ENCODE measurements around the gene PALD1. TPM values are rescaled to one million over a fixed set of nuclear protein-coding genes. Genes with fewer than 3 reads are reported as not detected.
A peak's percentile ranks its signal among the peaks of the same experiment; 100 is the strongest.

Gene PALD1
- total and polyA plus RNA-seq, 9 of the 15 experiments (the other 6 are each of a cell fraction or from before 2014, with no cell fraction given): 0.03 to 0.29 (median 0.09) TPM; not detected in 2

DNA sequence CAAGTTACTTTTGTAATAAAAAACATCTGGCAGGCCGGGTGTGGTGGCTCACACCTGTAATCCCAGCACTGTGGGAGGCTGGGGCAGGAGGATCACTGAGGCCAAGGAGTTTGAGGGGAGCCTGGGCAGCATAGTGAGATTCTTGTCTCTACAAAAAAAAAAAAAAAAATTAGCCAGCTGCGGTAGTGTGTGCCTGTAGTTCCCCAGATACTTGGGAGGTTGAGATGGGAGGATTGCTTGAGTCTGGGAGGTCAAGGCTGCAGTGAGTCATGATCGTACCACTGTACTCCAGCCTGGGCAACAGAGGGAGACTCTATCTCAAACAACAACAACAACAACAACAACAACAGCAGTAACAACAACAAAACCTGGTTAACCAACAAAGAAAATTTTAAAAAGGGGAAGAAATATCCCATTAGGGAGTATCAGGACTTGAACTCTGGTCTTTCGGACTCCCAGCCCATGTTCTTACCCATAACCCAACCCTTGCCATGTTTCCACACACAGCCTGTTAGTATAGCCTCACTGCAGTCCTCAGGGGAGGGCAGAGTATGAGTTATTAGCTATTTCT lies 17.2 kb downstream of the PALD1 start (continued):
- TF ChIP-seq ZNF121 (CRISPR knock-in tag; conservative IDR thresholded peaks at IDR 0.05): peak; percentile 25; the same call in 1 of the 2 replicates

DNA sequence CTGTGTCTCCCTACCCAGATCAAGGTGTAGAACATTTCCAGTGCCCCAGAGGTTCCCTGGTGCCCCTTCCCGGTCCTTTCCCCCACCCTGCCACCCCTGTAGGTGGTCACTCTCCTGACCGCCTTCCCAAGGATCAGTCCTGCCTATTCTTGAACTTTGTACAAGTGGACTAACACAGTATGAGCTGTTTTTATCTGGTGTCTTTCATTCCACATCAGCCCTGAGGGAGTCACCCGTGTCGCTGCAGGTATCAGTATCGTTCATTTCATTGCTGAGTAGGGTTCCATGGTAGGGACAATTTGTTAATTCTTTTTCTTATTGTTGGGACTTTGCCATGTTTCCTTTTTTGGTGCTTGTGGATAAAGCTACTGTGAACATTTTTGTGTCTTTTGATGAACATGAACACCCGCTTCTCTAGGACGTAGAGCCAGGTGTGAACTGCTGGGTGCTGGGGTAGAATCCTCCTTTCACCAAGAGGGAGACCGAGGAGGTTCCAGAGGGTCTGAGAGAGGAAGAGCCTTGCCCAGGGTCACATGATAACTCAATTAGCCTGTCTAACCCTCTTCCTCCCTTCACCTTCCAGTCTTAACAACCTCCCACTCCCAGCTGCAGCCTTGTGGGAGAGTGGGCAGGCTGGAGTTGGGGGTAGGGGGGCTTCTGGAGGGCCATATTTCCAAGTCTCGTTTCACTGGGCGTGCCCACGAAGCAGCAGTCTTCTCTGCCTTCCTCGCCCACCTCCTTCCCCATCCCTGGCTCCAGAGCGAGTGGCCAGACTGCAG lies 18.0 kb downstream of the PALD1 start:
- intact Hi-C loops (cut with micrococcal nuclease): no loop called here
- 3% methylated on average over 13 of the region's 13 CpGs for WGBS (ENCODE audit: insufficient coverage, low coverage, missing lambda C conversion rate)
- no peak overlapping the region for H3K4me2 ChIP-seq (ENCODE audit: insufficient read depth, low read length)
- no peaks in the 10 kb centered on the region for H4K20me1 ChIP-seq (replicated peaks; ENCODE audit: control insufficient read depth, insufficient read depth, low read length)
- no peak for ATAC-seq
- no peak for TF ChIP-seq ZFP30 (CRISPR knock-in tag; IDR thresholded peaks at IDR 0.05; ENCODE audit: borderline replicate concordance)
- TF ChIP-seq STAT5A (IDR thresholded peaks at IDR 0.05; ENCODE audit: borderline replicate concordance, low read length): no peak
- TF ChIP-seq, protein P1, sequence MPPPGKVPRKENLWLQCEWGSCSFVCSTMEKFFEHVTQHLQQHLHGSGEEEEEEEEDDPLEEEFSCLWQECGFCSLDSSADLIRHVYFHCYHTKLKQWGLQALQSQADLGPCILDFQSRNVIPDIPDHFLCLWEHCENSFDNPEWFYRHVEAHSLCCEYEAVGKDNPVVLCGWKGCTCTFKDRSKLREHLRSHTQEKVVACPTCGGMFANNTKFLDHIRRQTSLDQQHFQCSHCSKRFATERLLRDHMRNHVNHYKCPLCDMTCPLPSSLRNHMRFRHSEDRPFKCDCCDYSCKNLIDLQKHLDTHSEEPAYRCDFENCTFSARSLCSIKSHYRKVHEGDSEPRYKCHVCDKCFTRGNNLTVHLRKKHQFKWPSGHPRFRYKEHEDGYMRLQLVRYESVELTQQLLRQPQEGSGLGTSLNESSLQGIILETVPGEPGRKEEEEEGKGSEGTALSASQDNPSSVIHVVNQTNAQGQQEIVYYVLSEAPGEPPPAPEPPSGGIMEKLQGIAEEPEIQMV (tag; conservative IDR thresholded peaks at IDR 0.05; ENCODE audit: low read depth): no peak
- TF ChIP-seq CSDE1 (IDR thresholded peaks at IDR 0.05): no peak
- TF ChIP-seq, protein P2, sequence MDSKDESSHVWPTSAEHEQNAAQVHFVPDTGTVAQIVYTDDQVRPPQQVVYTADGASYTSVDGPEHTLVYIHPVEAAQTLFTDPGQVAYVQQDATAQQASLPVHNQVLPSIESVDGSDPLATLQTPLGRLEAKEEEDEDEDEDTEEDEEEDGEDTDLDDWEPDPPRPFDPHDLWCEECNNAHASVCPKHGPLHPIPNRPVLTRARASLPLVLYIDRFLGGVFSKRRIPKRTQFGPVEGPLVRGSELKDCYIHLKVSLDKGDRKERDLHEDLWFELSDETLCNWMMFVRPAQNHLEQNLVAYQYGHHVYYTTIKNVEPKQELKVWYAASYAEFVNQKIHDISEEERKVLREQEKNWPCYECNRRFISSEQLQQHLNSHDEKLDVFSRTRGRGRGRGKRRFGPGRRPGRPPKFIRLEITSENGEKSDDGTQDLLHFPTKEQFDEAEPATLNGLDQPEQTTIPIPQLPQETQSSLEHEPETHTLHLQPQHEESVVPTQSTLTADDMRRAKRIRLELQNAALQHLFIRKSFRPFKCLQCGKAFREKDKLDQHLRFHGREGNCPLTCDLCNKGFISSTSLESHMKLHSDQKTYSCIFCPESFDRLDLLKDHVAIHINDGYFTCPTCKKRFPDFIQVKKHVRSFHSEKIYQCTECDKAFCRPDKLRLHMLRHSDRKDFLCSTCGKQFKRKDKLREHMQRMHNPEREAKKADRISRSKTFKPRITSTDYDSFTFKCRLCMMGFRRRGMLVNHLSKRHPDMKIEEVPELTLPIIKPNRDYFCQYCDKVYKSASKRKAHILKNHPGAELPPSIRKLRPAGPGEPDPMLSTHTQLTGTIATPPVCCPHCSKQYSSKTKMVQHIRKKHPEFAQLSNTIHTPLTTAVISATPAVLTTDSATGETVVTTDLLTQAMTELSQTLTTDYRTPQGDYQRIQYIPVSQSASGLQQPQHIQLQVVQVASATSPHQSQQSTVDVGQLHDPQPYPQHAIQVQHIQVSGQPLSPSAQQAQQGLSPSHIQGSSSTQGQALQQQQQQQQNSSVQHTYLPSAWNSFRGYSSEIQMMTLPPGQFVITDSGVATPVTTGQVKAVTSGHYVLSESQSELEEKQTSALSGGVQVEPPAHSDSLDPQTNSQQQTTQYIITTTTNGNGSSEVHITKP (IDR thresholded peaks at IDR 0.05; ENCODE audit: partially characterized antibody): no peak
- peaks cover 54 to 78% of the 10 kb centered on the region in 2 experiments for H3K27me3 ChIP-seq (ENCODE audit: control insufficient read depth in 2 of 2, insufficient read depth in 2 of 2, low read length in 2 of 2)
- H3K4me3 ChIP-seq: no peak overlapping the region
- FAIRE-seq: no peak
- H3K36me3 ChIP-seq (ENCODE audit: control insufficient read depth, insufficient read depth, low read length): no peaks in the 10 kb centered on the region
- H3K9me1 ChIP-seq (ENCODE audit: control insufficient read depth, insufficient read depth, low read length): no peaks in the 10 kb centered on the region
- no peaks in the 10 kb centered on the region for H3K79me2 ChIP-seq (ENCODE audit: control insufficient read depth, insufficient read depth, low read length)
- no peaks in the 10 kb centered on the region for H3K9me3 ChIP-seq (replicated peaks; ENCODE audit: control insufficient read depth, insufficient read depth, low read depth, low read length)
- CTCF ChIA-PET (ENCODE audit: low intra/inter-chr PET ratio): no interaction called here
- H3K27ac ChIP-seq (ENCODE audit: extremely low read depth, low read depth, low read length): no peak overlapping the region
- peaks cover 0 to 5% of the 10 kb centered on the region in 2 experiments; a peak in 1 of 5 replicates for H3K4me1 ChIP-seq (replicated peaks in 1 of 2; ENCODE audit: control insufficient read depth in 2 of 2, insufficient read depth in 2 of 2, low read length in 2 of 2)
- no peak overlapping the region for H2AFZ ChIP-seq (ENCODE audit: low read depth, low read length)
- no peak for DNase-seq (ENCODE audit: extremely low read depth in 1 of 4, low spot score in 3 of 4)
- POLR2A ChIA-PET: interaction anchor here (0.6 kb wide), 2 partner anchors 362 to 506 kb away, joined by 3 read pairs; no protein-coding TSS in a partner anchor
- H3K9ac ChIP-seq (ENCODE audit: insufficient read depth in 1 of 2, low read depth in 2 of 2, low read length in 2 of 2): peak overlapping the region in 1 of 2 experiments; percentile 9; a peak in 1 of 4 replicates
- in situ Hi-C loops (cut with MboI): no loop called here
- BruUV-seq (replicated peaks): no TSS peak
